WTC11 (cell line): ENCODE results near the gene SP3. TPM values are rescaled to one million over a fixed set of nuclear protein-coding genes. Genes with fewer than 3 reads are reported as not detected.

ENCODE experiments used
- ATAC-seq: fragments of 200-7000 bp; cut with Tn5 transposase; 2 replicates; pipeline ENCODE4 v1.10.0; 2021; ENCODE audit warnings: mild to moderate bottlenecking, moderate library complexity
- CTCF ChIA-PET: fragments of 300-600 bp; sonication (Branson Sonifier 250); formaldehyde crosslinking; loops from one replicate; lab custom pipeline; 2021; ENCODE audit warnings: antibody characterized with exemption; lab: Charles Lee
- POLR2A ChIA-PET: fragments of 350-600 bp; sonication (Branson Sonifier 250); formaldehyde crosslinking; loops from one replicate; lab custom pipeline; 2021; ENCODE audit warnings: antibody characterized with exemption; lab: Charles Lee
- DNase-seq: peaks from one replicate; pipeline ENCODE4 v3.0.0; 2021; ENCODE audit warnings: low spot score
- H3K27ac Mint-ChIP-seq: 2 replicates; pipeline ENCODE4 v1.8.0; 2021; ENCODE audit warnings: mixed read lengths
- H3K27me3 Mint-ChIP-seq: 2 replicates; pipeline ENCODE4 v1.8.0; 2021; ENCODE audit warnings: low read depth, mild to moderate bottlenecking, moderate library complexity, mixed read lengths
- H3K36me3 Mint-ChIP-seq: 2 replicates; pipeline ENCODE4 v1.8.0; 2021; ENCODE audit warnings: mixed read lengths
- H3K4me1 Mint-ChIP-seq: 2 replicates; pipeline ENCODE4 v1.8.0; 2022; ENCODE audit warnings: mixed read lengths
- H3K4me3 Mint-ChIP-seq: 2 replicates; pipeline ENCODE4 v1.8.0; 2021; ENCODE audit warnings: mild to moderate bottlenecking, moderate library complexity, mixed read lengths
- H3K9me3 Mint-ChIP-seq: 2 replicates; pipeline ENCODE4 v1.8.0; 2021; ENCODE audit warnings: mixed read lengths
- ETV6 ChIP-seq: sonication (generic); formaldehyde crosslinking; IDR thresholded peaks from 2 replicates; pipeline ENCODE4 v1.8.1; 2022; ENCODE audit warnings: mild to moderate bottlenecking, missing genetic modification reagents
- FOXP1 ChIP-seq: sonication (generic); formaldehyde crosslinking; IDR thresholded peaks from 2 replicates; pipeline ENCODE4 v1.8.0; 2022; ENCODE audit warnings: missing genetic modification reagents, mild to moderate bottlenecking, moderate library complexity, borderline replicate concordance
- GABPB1 ChIP-seq: sonication (generic); formaldehyde crosslinking; IDR thresholded peaks from 2 replicates; pipeline ENCODE4 v1.8.1; 2023; ENCODE audit warnings: mild to moderate bottlenecking, missing genetic modification reagents
- GTF2I ChIP-seq: fragments of 250-450 bp; sonication (Bioruptor Pico); conservative IDR thresholded peaks from 2 replicates; pipeline ENCODE4 v1.4.0; 2021; ENCODE audit warnings: mild to moderate bottlenecking
- KAT7 ChIP-seq: sonication (generic); formaldehyde crosslinking; IDR thresholded peaks from 2 replicates; pipeline ENCODE4 v1.8.1; 2023; ENCODE audit warnings: missing genetic modification reagents, mild to moderate bottlenecking, borderline replicate concordance
- ZNF219 ChIP-seq: sonication (generic); formaldehyde crosslinking; IDR thresholded peaks from 2 replicates; pipeline ENCODE4 v1.8.0; 2023; ENCODE audit warnings: missing genetic modification reagents, mild to moderate bottlenecking, borderline replicate concordance
- ZNF396 ChIP-seq: fragments of 250-450 bp; sonication (Bioruptor Pico); IDR thresholded peaks from 2 replicates; pipeline ENCODE4 v1.8.0; 2021; ENCODE audit warnings: mild to moderate bottlenecking, moderate library complexity, borderline replicate concordance
- total RNA-seq: library from RNA; stranded (reverse); gene quantifications from 3 replicates; pipeline ENCODE4 v1.2.3, GENCODE V29; 2021
- TF ChIP-seq, protein P1 (sequence below): sonication (generic); formaldehyde crosslinking; IDR thresholded peaks from 2 replicates; pipeline ENCODE4 v1.8.1; 2023; ENCODE audit warnings: mild to moderate bottlenecking, moderate library complexity, missing genetic modification reagents
- TF ChIP-seq, protein P2 (sequence below): sonication (generic); formaldehyde crosslinking; IDR thresholded peaks from 2 replicates; pipeline ENCODE4 v1.8.1; 2023; ENCODE audit warnings: mild to moderate bottlenecking, missing genetic modification reagents, borderline replicate concordance
- TF ChIP-seq, protein P3 (sequence below): sonication (generic); formaldehyde crosslinking; IDR thresholded peaks from 2 replicates; pipeline ENCODE4 v1.8.0; 2023; ENCODE audit warnings: mild to moderate bottlenecking, missing genetic modification reagents
- TF ChIP-seq, protein P4 (sequence below): sonication (generic); formaldehyde crosslinking; conservative IDR thresholded peaks from 2 replicates; pipeline ENCODE4 v1.8.1; 2022; ENCODE audit warnings: mild to moderate bottlenecking, missing genetic modification reagents
- TF ChIP-seq, protein P5 (sequence below): sonication (generic); formaldehyde crosslinking; IDR thresholded peaks from 2 replicates; pipeline ENCODE4 v1.8.0; 2023; ENCODE audit warnings: missing genetic modification reagents
- TF ChIP-seq, protein P6 (sequence below): fragments of 250-450 bp; sonication (Bioruptor Pico); IDR thresholded peaks from 2 replicates; pipeline ENCODE4 v2.1.2; 2022; ENCODE audit warnings: mild to moderate bottlenecking, moderate library complexity
- TF ChIP-seq, protein P7 (sequence below): fragments of 250-450 bp; sonication (Bioruptor Pico); conservative IDR thresholded peaks from 2 replicates; pipeline ENCODE4 v1.9.0; 2021; ENCODE audit warnings: mild to moderate bottlenecking
- TF ChIP-seq, protein P8 (sequence below): sonication (generic); formaldehyde crosslinking; IDR thresholded peaks from 2 replicates; pipeline ENCODE4 v1.8.1; 2022; ENCODE audit warnings: low read depth, missing genetic modification reagents, borderline replicate concordance

The SP3 gene
- total RNA-seq, 1 experiment from 2014 or later, result 88.5 TPM

DNA sequence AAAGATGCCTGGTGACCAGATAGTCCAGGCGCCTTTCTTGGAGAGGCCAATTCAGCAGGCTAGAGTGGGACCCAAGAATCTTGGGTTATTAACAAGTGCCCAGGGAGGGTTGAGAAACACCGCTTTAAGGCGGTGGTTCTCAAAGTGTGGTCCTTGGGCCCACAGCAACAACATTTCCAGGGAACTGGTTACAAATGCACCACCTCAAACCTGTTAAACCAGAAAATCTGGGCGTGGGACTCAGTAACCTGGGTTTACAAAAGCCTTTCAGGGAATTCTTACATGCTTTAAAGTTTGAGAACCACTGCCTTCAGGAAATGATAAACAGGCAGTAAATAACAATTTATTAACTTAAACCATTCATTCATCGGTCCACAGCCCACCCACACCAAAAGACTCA, 92.5 kb downstream of the SP3 start:
- H3K4me1 Mint-ChIP-seq, result peaks cover 4% of the 10 kb centered on the region
- ChIA-PET CTCF (no interaction called here), POLR2A (no interaction called here)
- H3K4me3 Mint-ChIP-seq, result no peak overlapping the region
- ATAC-seq (no peak), DNase-seq (no peak)
- no peaks in the 10 kb centered on the region for H3K36me3 Mint-ChIP-seq
- H3K9me3 Mint-ChIP-seq, result no peaks in the 10 kb centered on the region
- TF ChIP-seq, protein P1, sequence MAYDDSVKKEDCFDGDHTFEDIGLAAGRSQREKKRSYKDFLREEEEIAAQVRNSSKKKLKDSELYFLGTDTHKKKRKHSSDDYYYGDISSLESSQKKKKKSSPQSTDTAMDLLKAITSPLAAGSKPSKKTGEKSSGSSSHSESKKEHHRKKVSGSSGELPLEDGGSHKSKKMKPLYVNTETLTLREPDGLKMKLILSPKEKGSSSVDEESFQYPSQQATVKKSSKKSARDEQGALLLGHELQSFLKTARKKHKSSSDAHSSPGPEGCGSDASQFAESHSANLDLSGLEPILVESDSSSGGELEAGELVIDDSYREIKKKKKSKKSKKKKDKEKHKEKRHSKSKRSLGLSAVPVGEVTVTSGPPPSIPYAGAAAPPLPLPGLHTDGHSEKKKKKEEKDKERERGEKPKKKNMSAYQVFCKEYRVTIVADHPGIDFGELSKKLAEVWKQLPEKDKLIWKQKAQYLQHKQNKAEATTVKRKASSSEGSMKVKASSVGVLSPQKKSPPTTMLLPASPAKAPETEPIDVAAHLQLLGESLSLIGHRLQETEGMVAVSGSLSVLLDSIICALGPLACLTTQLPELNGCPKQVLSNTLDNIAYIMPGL, result no peak
- no peaks in the 10 kb centered on the region for H3K27me3 Mint-ChIP-seq
- H3K27ac Mint-ChIP-seq, result no peak overlapping the region

DNA sequence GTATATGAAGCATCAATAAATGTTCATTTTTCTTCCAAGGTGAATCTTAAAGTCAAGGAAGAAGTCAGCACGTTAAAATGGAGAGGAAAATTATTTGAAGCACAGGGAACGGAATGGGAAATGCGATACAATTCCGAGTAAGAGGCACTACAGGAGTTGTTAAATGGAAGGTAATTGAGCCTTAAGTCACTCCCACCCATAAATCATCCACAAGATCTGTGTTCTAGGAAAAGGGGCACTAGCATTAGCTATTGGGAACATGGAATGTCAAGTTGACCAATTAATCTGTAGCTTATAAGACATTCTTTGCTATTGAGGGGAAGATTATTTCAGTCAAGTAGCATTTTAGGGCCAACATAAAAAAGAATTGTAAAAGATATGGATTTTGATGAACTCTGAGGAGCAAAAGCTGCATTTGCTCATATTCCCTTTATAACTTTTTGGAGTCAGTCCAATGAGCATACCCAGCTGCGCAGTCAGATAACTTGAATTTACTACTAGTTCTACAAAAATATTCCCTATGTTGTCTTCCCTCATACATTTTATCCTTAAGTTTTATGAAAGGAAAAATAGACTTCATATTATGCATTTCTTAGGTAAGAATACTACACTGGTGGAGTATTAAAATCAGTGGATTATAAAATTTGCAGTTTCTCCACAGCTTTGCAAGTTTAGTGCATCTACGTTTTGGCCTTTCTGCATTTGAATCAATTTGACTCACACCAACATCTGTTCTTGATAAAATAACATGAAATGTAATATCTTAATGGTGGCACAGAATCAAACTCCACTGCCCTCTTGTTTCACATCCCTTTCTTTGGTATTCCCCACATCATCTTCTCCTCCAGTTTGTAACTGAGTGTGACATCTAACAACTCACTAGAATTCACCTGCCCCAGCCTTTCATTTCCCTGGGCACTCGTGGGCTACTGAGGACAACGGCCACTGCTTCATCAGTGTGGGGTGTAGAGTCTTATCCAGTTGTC, 95.6 kb downstream of the SP3 start:
- DNase-seq (no peak), ATAC-seq (no peak)
- ChIA-PET CTCF (no interaction called here), POLR2A (no interaction called here)
- H3K4me3 Mint-ChIP-seq, result no peak overlapping the region
- H3K27me3 Mint-ChIP-seq, result no peaks in the 10 kb centered on the region
- H3K36me3 Mint-ChIP-seq, result no peaks in the 10 kb centered on the region
- no peak overlapping the region for H3K27ac Mint-ChIP-seq
- H3K9me3 Mint-ChIP-seq, result no peaks in the 10 kb centered on the region
- peaks cover 11% of the 10 kb centered on the region for H3K4me1 Mint-ChIP-seq
- TF ChIP-seq, protein P2, sequence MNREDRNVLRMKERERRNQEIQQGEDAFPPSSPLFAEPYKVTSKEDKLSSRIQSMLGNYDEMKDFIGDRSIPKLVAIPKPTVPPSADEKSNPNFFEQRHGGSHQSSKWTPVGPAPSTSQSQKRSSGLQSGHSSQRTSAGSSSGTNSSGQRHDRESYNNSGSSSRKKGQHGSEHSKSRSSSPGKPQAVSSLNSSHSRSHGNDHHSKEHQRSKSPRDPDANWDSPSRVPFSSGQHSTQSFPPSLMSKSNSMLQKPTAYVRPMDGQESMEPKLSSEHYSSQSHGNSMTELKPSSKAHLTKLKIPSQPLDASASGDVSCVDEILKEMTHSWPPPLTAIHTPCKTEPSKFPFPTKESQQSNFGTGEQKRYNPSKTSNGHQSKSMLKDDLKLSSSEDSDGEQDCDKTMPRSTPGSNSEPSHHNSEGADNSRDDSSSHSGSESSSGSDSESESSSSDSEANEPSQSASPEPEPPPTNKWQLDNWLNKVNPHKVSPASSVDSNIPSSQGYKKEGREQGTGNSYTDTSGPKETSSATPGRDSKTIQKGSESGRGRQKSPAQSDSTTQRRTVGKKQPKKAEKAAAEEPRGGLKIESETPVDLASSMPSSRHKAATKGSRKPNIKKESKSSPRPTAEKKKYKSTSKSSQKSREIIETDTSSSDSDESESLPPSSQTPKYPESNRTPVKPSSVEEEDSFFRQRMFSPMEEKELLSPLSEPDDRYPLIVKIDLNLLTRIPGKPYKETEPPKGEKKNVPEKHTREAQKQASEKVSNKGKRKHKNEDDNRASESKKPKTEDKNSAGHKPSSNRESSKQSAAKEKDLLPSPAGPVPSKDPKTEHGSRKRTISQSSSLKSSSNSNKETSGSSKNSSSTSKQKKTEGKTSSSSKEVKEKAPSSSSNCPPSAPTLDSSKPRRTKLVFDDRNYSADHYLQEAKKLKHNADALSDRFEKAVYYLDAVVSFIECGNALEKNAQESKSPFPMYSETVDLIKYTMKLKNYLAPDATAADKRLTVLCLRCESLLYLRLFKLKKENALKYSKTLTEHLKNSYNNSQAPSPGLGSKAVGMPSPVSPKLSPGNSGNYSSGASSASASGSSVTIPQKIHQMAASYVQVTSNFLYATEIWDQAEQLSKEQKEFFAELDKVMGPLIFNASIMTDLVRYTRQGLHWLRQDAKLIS (CRISPR knock-in tag), result no peak
- TF ChIP-seq, protein P3, sequence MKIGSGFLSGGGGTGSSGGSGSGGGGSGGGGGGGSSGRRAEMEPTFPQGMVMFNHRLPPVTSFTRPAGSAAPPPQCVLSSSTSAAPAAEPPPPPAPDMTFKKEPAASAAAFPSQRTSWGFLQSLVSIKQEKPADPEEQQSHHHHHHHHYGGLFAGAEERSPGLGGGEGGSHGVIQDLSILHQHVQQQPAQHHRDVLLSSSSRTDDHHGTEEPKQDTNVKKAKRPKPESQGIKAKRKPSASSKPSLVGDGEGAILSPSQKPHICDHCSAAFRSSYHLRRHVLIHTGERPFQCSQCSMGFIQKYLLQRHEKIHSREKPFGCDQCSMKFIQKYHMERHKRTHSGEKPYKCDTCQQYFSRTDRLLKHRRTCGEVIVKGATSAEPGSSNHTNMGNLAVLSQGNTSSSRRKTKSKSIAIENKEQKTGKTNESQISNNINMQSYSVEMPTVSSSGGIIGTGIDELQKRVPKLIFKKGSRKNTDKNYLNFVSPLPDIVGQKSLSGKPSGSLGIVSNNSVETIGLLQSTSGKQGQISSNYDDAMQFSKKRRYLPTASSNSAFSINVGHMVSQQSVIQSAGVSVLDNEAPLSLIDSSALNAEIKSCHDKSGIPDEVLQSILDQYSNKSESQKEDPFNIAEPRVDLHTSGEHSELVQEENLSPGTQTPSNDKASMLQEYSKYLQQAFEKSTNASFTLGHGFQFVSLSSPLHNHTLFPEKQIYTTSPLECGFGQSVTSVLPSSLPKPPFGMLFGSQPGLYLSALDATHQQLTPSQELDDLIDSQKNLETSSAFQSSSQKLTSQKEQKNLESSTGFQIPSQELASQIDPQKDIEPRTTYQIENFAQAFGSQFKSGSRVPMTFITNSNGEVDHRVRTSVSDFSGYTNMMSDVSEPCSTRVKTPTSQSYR, result no peak
- TF ChIP-seq, protein P4, sequence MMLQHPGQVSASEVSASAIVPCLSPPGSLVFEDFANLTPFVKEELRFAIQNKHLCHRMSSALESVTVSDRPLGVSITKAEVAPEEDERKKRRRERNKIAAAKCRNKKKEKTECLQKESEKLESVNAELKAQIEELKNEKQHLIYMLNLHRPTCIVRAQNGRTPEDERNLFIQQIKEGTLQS, result no peak
- TF ChIP-seq GABPB1 (CRISPR knock-in tag) (no peak), FOXP1 (CRISPR knock-in tag) (no peak), ZNF396 (CRISPR knock-in tag) (no peak), ZNF219 (CRISPR knock-in tag) (no peak), ETV6 (CRISPR knock-in tag) (no peak), KAT7 (no peak), GTF2I (no peak)
- TF ChIP-seq, protein P5, sequence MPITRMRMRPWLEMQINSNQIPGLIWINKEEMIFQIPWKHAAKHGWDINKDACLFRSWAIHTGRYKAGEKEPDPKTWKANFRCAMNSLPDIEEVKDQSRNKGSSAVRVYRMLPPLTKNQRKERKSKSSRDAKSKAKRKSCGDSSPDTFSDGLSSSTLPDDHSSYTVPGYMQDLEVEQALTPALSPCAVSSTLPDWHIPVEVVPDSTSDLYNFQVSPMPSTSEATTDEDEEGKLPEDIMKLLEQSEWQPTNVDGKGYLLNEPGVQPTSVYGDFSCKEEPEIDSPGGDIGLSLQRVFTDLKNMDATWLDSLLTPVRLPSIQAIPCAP (CRISPR knock-in tag), result no peak
- TF ChIP-seq, protein P6, sequence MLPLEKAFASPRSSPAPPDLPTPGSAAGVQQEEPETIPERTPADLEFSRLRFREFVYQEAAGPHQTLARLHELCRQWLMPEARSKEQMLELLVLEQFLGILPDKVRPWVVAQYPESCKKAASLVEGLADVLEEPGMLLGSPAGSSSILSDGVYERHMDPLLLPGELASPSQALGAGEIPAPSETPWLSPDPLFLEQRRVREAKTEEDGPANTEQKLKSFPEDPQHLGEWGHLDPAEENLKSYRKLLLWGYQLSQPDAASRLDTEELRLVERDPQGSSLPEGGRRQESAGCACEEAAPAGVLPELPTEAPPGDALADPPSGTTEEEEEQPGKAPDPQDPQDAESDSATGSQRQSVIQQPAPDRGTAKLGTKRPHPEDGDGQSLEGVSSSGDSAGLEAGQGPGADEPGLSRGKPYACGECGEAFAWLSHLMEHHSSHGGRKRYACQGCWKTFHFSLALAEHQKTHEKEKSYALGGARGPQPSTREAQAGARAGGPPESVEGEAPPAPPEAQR (CRISPR knock-in tag), result no peak
- TF ChIP-seq, protein P7, sequence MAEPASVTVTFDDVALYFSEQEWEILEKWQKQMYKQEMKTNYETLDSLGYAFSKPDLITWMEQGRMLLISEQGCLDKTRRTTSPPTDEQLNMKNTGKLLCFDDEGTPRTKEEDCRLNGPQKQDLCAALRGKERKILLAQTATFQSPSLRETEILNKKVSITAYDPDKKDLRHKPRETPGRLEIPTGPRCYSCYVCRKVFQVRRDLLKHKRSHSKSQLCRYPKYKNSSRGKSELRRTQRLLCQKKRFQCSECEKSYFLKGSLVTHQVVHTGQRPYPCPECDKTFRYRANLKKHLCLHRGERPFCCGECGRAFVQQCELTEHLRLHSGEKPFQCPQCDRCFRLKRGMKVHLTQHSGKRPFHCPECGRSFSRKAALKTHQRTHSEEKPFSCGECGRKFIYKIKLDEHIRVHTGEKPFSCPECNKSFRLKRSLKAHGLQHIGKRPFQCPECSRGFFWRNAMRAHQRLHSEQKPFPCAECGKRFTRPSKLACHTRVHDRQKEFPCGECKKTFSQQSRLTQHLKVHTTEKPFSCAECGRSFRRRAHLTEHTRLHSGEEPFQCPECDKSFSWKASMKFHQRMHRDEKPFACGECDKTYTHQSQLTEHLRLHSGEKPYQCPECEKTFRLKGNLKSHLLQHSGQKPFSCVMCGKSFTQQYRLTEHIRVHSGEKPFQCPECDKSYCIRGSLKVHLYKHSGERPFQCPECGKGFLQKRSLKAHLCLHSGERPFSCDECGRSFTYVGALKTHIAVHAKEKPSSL (CRISPR knock-in tag), result no peak
- TF ChIP-seq, protein P8, sequence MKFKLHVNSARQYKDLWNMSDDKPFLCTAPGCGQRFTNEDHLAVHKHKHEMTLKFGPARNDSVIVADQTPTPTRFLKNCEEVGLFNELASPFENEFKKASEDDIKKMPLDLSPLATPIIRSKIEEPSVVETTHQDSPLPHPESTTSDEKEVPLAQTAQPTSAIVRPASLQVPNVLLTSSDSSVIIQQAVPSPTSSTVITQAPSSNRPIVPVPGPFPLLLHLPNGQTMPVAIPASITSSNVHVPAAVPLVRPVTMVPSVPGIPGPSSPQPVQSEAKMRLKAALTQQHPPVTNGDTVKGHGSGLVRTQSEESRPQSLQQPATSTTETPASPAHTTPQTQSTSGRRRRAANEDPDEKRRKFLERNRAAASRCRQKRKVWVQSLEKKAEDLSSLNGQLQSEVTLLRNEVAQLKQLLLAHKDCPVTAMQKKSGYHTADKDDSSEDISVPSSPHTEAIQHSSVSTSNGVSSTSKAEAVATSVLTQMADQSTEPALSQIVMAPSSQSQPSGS (CRISPR knock-in tag), result no peak
- TF ChIP-seq, protein P1, result no peak
